SJSA1 (cell line): Measurements from ENCODE around the gene ZNF200. TPM values are rescaled to one million over a fixed set of nuclear protein-coding genes. Genes with fewer than 3 reads are reported as not detected.

Source experiments
- total RNA-seq: library from RNA; depleted of rRNA; stranded (reverse); fragments of >200 nt; shearing (Covaris generic); gene quantifications from 2 replicates; pipeline ENCODE4 v1.2.3, GENCODE V29; 2014; rRNA removed

ZNF200 gene
- total RNA-seq, 1 experiment from 2014 or later: 8.5 TPM

Other genes with a start within 250 kb of the ZNF200 start
- gene CLDN9, start 222.2 kb downstream of the ZNF200 start, total RNA-seq: not detected in 2 replicates
- not detected in 2 replicates for gene CLDN6, start 217.0 kb downstream of the ZNF200 start, total RNA-seq
- 545 and 625 TPM in 2 replicates for gene TNFRSF12A, start 214.8 kb downstream of the ZNF200 start, total RNA-seq
- gene HCFC1R1, start 211.2 kb downstream of the ZNF200 start, total RNA-seq: 16.2 and 30.6 TPM in 2 replicates
- gene THOC6, start 211.1 kb downstream of the ZNF200 start, total RNA-seq: 27.4 and 28.2 TPM in 2 replicates
- not detected in 2 replicates for gene BICDL2, start 198.2 kb downstream of the ZNF200 start, total RNA-seq
- gene MMP25, start 188.6 kb downstream of the ZNF200 start, total RNA-seq: 0.55 TPM in 1 of 2 replicates, not detected in the other
- gene IL32, start 169.5 kb downstream of the ZNF200 start, total RNA-seq: 99.8 and 160 TPM in 2 replicates
- gene ZSCAN10, start 135.9 kb downstream of the ZNF200 start, total RNA-seq: not detected in 2 replicates
- 13.8 and 15.3 TPM in 2 replicates for gene ZNF205, start 122.6 kb downstream of the ZNF200 start, total RNA-seq
- gene ZNF213, start 100.1 kb downstream of the ZNF200 start, total RNA-seq: 2.6 and 3.8 TPM in 2 replicates
- not detected in 2 replicates for gene OR1F1, start 47.0 kb downstream of the ZNF200 start, total RNA-seq
- not detected in 2 replicates for gene MEFV, start 21.5 kb upstream of the ZNF200 start, total RNA-seq
- gene ZNF263, start 48.3 kb upstream of the ZNF200 start, total RNA-seq: 41.0 and 53.8 TPM in 2 replicates
- gene TIGD7, start 70.3 kb upstream of the ZNF200 start, total RNA-seq: 2.1 and 11.1 TPM in 2 replicates
- gene ZNF75A, start 70.3 kb upstream of the ZNF200 start, total RNA-seq: 15.5 and 16.8 TPM in 2 replicates
- gene OR2C1, start 120.7 kb upstream of the ZNF200 start, total RNA-seq: 0.08 TPM in 1 of 2 replicates, not detected in the other
- gene ZSCAN32, start 165.8 kb upstream of the ZNF200 start, total RNA-seq: 8.1 and 15.1 TPM in 2 replicates
- gene ZNF174, start 166.1 kb upstream of the ZNF200 start, total RNA-seq: 6.8 and 7.8 TPM in 2 replicates
- 2.1 and 2.9 TPM in 2 replicates for gene ZNF597, start 208.3 kb upstream of the ZNF200 start, total RNA-seq
- 4.6 and 6.8 TPM in 2 replicates for gene NAA60, start 208.5 kb upstream of the ZNF200 start, total RNA-seq